GM20000 (cell line): ENCODE data around the gene PELI2.

Experiments used
- DNase-seq: peaks from one replicate; pipeline ENCODE4 v3.0.0; 2012; ENCODE audit warnings: low spot score
- CTCF ChIP-seq: IDR thresholded peaks from 2 replicates; pipeline ENCODE4 v1.5.1; 2012; ENCODE audit warnings: mild to moderate bottlenecking, control low read depth; ENCODE audit errors: extremely low read depth, missing control alignments

PELI2 gene

GRCh38 chr14:56313789-56314188, 195.6 kb downstream of the PELI2 start:
- no peak for TF ChIP-seq CTCF

GRCh38 chr14:56318393-56319115, 200.3 kb downstream of the PELI2 start:
- no peak for DNase-seq
- TF ChIP-seq CTCF = no peak

More at GRCh38 chr14:56313789-56314188, 195.6 kb downstream of the PELI2 start:
- DNase-seq = no peak

GRCh38 chr14:56321861-56322260, 203.7 kb downstream of the PELI2 start:
- no peak for DNase-seq

GRCh38 chr14:56322531-56322930, 204.3 kb downstream of the PELI2 start:
- no peak for DNase-seq
- TF ChIP-seq CTCF = no peak

More at GRCh38 chr14:56321861-56322260, 203.7 kb downstream of the PELI2 start:
- no peak for TF ChIP-seq CTCF

GRCh38 chr14:56324454-56324853, 206.2 kb downstream of the PELI2 start:
- DNase-seq = no peak
- no peak for TF ChIP-seq CTCF

GRCh38 chr14:56324856-56325699, 206.9 kb downstream of the PELI2 start:
- TF ChIP-seq CTCF = no peak
- DNase-seq = no peak

- TF ChIP-seq CTCF = no peak
- DNase-seq = no peak
Measured at GRCh38 chr14:56328021-56328420, 209.8 kb downstream of the PELI2 start.
